ENCODE measurements around the gene UTP14A.

UTP14A gene

GRCh38 chrX:129958083-129958465 is 52.1 kb downstream of the UTP14A start:
- Mint-ChIP-seq H3K36me3 (ENCODE audit: low read depth) (no peaks in the 10 kb centered on the region), H3K27me3 (peaks cover 8% of the 10 kb centered on the region), H3K9me3 (no peaks in the 10 kb centered on the region), H3K4me1 (ENCODE audit: low read depth) (peaks cover 27% of the 10 kb centered on the region), H3K4me3 (peak overlapping the region; percentile 61), H3K27ac (peak overlapping the region; percentile 90)
- intact Hi-C loops (cut with micrococcal nuclease) = no loop called here

GRCh38 chrX:129958814-129959492 is 53.0 kb downstream of the UTP14A start:
- H3K4me3 Mint-ChIP-seq = no peak overlapping the region
- intact Hi-C loops (cut with micrococcal nuclease) = no loop called here
- peaks cover 27% of the 10 kb centered on the region for H3K4me1 Mint-ChIP-seq (ENCODE audit: low read depth)
- H3K36me3 Mint-ChIP-seq (ENCODE audit: low read depth) = no peaks in the 10 kb centered on the region
- H3K27ac Mint-ChIP-seq = no peak overlapping the region
- H3K9me3 Mint-ChIP-seq = no peaks in the 10 kb centered on the region
- H3K27me3 Mint-ChIP-seq = peaks cover 3% of the 10 kb centered on the region

DNA sequence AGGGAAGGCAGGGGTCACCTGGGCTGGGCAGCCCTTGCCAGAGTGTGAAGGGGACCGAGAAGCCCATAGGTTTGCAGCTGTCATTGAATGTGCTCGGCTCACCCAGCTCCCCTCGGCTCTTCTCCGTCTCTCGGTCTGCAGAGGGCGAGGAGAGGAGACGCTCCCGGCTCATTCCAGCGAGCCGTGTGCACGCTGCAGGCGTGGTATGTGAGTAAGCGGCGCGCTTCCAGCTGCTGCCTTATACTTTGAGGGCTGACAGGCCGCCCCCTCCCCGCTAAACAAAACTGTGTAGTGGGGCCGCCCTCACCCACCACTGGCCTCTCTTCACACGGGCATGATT is 53.5 kb downstream of the UTP14A start:
- Mint-ChIP-seq H3K4me1 (ENCODE audit: low read depth) (peaks cover 27% of the 10 kb centered on the region), H3K9me3 (no peaks in the 10 kb centered on the region), H3K27ac (no peak overlapping the region), H3K36me3 (ENCODE audit: low read depth) (no peaks in the 10 kb centered on the region), H3K27me3 (peaks cover 3% of the 10 kb centered on the region), H3K4me3 (no peak overlapping the region)
- intact Hi-C loops (cut with micrococcal nuclease) = no loop called here

GRCh38 chrX:129961180-129962083 is 55.5 kb downstream of the UTP14A start:
- intact Hi-C loops (cut with micrococcal nuclease) = no loop called here
- H3K27ac Mint-ChIP-seq = peak overlapping the region; percentile 80
- H3K4me3 Mint-ChIP-seq = peak overlapping the region; percentile 37
- H3K9me3 Mint-ChIP-seq = no peaks in the 10 kb centered on the region
- H3K27me3 Mint-ChIP-seq = peaks cover 1% of the 10 kb centered on the region
- peaks cover 27% of the 10 kb centered on the region for H3K4me1 Mint-ChIP-seq (ENCODE audit: low read depth)
- H3K36me3 Mint-ChIP-seq (ENCODE audit: low read depth) = no peaks in the 10 kb centered on the region

DNA sequence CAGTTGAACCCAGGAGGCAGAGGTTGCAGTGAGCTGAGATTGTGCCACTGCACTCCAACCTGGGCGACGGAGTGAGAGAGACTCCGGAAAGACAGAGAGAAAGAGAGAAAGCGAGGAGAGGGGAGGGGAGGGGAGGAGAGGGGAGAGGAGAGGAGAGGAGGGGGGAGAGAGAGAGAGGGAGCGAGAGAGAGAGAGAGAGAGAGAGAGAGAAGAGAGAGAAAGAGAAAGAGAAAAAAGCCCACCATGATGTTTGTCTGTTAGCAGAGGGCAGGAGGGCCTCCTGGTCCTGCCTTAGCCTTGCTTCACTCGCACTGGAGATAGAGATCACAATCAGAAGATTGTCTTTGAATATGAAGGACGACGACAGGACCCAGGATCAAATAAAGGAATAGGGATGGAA is 57.8 kb downstream of the UTP14A start:
- Mint-ChIP-seq H3K4me1 (ENCODE audit: low read depth) (peaks cover 10% of the 10 kb centered on the region), H3K4me3 (no peak overlapping the region), H3K36me3 (ENCODE audit: low read depth) (no peaks in the 10 kb centered on the region), H3K9me3 (no peaks in the 10 kb centered on the region), H3K27me3 (peaks cover 1% of the 10 kb centered on the region), H3K27ac (peak overlapping the region; percentile 12)
- intact Hi-C loops (cut with micrococcal nuclease) = no loop called here

DNA sequence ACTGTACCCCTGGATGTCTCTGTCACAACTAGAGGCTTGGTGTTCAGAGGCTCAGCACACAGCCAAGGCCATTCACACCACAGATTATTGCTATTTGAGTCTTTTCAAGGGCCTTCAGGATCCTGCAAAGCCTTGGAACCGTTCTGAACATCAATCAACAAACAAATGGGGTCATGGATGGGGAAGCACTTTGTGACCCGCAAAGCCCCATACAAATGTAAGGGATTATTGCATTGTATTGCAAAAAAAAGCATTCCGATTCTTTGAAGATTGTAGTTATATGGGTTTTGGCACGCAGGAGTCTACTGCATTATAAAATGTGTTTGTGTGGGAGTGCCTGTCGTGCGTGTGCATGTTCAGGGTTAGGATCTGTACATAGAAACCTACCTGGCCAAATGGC is 59.2 kb downstream of the UTP14A start:
- H3K4me3 Mint-ChIP-seq = no peak overlapping the region
- no peaks in the 10 kb centered on the region for H3K9me3 Mint-ChIP-seq
- H3K27ac Mint-ChIP-seq = no peak overlapping the region
- H3K36me3 Mint-ChIP-seq (ENCODE audit: low read depth) = no peaks in the 10 kb centered on the region
- intact Hi-C loops (cut with micrococcal nuclease) = no loop called here
- H3K27me3 Mint-ChIP-seq = peaks cover 1% of the 10 kb centered on the region
- peaks cover 10% of the 10 kb centered on the region for H3K4me1 Mint-ChIP-seq (ENCODE audit: low read depth)

- no peaks in the 10 kb centered on the region for H3K4me1 Mint-ChIP-seq (ENCODE audit: low read depth)
- H3K27me3 Mint-ChIP-seq = peaks cover 8% of the 10 kb centered on the region
- no peak overlapping the region for H3K27ac Mint-ChIP-seq
- no peaks in the 10 kb centered on the region for H3K9me3 Mint-ChIP-seq
- intact Hi-C loops (cut with micrococcal nuclease) = no loop called here
- H3K4me3 Mint-ChIP-seq = no peak overlapping the region
- no peaks in the 10 kb centered on the region for H3K36me3 Mint-ChIP-seq (ENCODE audit: low read depth)
Observed at GRCh38 chrX:129968968-129969367, 63.0 kb downstream of the UTP14A start.

- Mint-ChIP-seq H3K36me3 (ENCODE audit: low read depth) (no peaks in the 10 kb centered on the region), H3K4me1 (ENCODE audit: low read depth) (peaks cover 6% of the 10 kb centered on the region), H3K27me3 (peaks cover 14% of the 10 kb centered on the region), H3K4me3 (no peak overlapping the region), H3K27ac (no peak overlapping the region), H3K9me3 (no peaks in the 10 kb centered on the region)
- intact Hi-C loops (cut with micrococcal nuclease) = no loop called here
Observed at GRCh38 chrX:129976441-129976840, 70.5 kb downstream of the UTP14A start.

All from dendritic cell treated with granulocyte-macrophage colony-stimulating factor and Interleukin-4, amounts not matched to agents 40 ng/mL and 50 ng/mL, for 4 days (primary cell).